Measurements from ENCODE around the gene ST6GALNAC4. TPM values are rescaled to one million over a fixed set of nuclear protein-coding genes. Genes with fewer than 3 reads are reported as not detected.

ST6GALNAC4 gene
- total RNA-seq, 4 donors from 2014 or later, result 20.3 to 44.8 (median 35.9) TPM

DNA sequence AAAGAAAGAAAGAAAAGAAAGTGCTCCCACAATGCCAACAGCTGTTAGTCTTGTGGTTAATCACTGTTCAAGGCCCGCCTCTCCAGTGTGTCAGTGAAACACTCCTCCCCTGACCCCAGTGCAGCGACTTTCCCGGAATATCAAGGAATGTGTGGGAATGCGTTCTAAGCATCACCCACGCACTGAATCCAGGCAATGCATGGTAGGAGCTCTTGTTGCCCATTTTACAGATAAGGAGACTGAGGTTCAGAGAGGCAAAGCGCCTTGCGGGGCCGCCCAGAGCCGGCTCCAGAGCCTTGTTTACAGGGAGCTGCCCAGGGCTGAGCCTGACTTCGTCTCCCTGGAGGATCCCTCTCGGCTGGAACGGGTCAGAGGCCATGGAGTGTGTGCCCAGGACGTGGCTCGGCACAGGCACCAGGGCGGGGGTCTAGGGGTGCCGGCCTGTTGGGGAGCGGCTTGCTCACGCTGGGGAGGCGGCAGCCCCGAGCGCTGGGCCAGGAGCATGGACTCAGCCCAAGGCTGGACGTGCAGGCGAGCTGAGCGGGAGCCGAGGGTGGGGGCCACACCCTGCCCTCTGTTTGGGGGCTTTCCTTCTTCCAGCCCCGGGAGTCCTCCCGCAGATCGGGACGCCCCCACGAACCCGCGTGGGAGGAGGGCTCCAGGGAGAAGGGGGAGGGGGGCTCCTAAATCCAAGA is 18.3 kb downstream of the ST6GALNAC4 start:
- Histone ChIP-seq H3K9me3 (peaks cover 0 to 2% (median 0%) of the 10 kb centered on the region in 4 donors), H3K27me3 (no peaks in the 10 kb centered on the region), H3K36me3 (peaks cover 26 to 32% (median 30%) of the 10 kb centered on the region in 4 donors), H3K4me3 (peak overlapping the region; percentile 97 to 99 (median 98)), H3K4me1 (peaks cover 33 to 57% (median 54%) of the 10 kb centered on the region in 4 donors), H3K27ac (replicated peaks in 1 of 4) (peak overlapping the region; percentile 94 to 99 (median 96))
- WGBS, result 25% methylated on average over 5 of the region's 32 CpGs
- intact Hi-C loops (cut with DNase I), result no loop called here
- TF ChIP-seq POLR2AphosphoS5 (IDR thresholded peaks at IDR 0.05), result peak in 1 of 2 donors; percentile 69
- no peak for TF ChIP-seq CTCF (IDR thresholded peaks at IDR 0.05)
- no peak for TF ChIP-seq POLR2A (IDR thresholded peaks at IDR 0.05; ENCODE audit: low read depth)
- no peak for TF ChIP-seq EP300 (IDR thresholded peaks at IDR 0.05)
- DNase-seq (ENCODE audit: extremely low spot score), result no peak

GRCh38 chr9:127897193-127897692 is 19.6 kb downstream of the ST6GALNAC4 start:
- 45% methylated on average over 2 of the region's 19 CpGs for WGBS
- Histone ChIP-seq H3K36me3 (peaks cover 38 to 45% (median 42%) of the 10 kb centered on the region in 4 donors), H3K9me3 (peaks cover 0 to 12% (median 5%) of the 10 kb centered on the region in 4 donors), H3K27ac (replicated peaks in 1 of 4) (peak overlapping the region; percentile 94 to 99 (median 96)), H3K27me3 (no peaks in the 10 kb centered on the region), H3K4me1 (peaks cover 30 to 50% (median 48%) of the 10 kb centered on the region in 4 donors), H3K4me3 (peak overlapping the region; percentile 97 to 99 (median 98))
- TF ChIP-seq CTCF (IDR thresholded peaks at IDR 0.05), result no peak
- peak in 1 of 2 donors; percentile 57 for TF ChIP-seq POLR2AphosphoS5 (IDR thresholded peaks at IDR 0.05)
- no peak for TF ChIP-seq POLR2A (IDR thresholded peaks at IDR 0.05; ENCODE audit: low read depth)
- DNase-seq (ENCODE audit: extremely low spot score), result peak; percentile 99
- intact Hi-C loops (cut with DNase I), result no loop called here

GRCh38 chr9:127896395-127897192 is 20.2 kb downstream of the ST6GALNAC4 start:
- intact Hi-C loops (cut with DNase I), result no loop called here
- Histone ChIP-seq H3K4me3 (peak overlapping the region; percentile 97 to 99 (median 98)), H3K9me3 (peaks cover 0 to 12% (median 5%) of the 10 kb centered on the region in 4 donors), H3K4me1 (peaks cover 30 to 50% (median 48%) of the 10 kb centered on the region in 4 donors), H3K27me3 (no peaks in the 10 kb centered on the region), H3K36me3 (peaks cover 38 to 51% (median 45%) of the 10 kb centered on the region in 4 donors), H3K27ac (replicated peaks in 1 of 4) (peak overlapping the region; percentile 94 to 99 (median 96))
- 66% methylated on average over 16 of the region's 16 CpGs for WGBS
- TF ChIP-seq POLR2A (IDR thresholded peaks at IDR 0.05; ENCODE audit: low read depth) (no peak), EP300 (IDR thresholded peaks at IDR 0.05) (no peak), POLR2AphosphoS5 (IDR thresholded peaks at IDR 0.05) (no peak), CTCF (IDR thresholded peaks at IDR 0.05) (no peak)
- no peak for DNase-seq (ENCODE audit: extremely low spot score)

GRCh38 chr9:127895811-127896210 is 21.0 kb downstream of the ST6GALNAC4 start:
- 92% methylated on average over 8 of the region's 8 CpGs for WGBS
- intact Hi-C loops (cut with DNase I), result no loop called here

More at GRCh38 chr9:127895811-127896210, 21.0 kb downstream of the ST6GALNAC4 start:
- no peaks in the 10 kb centered on the region for H3K27me3 ChIP-seq
- peaks cover 0 to 12% (median 5%) of the 10 kb centered on the region in 4 donors for H3K9me3 ChIP-seq
- H3K4me1 ChIP-seq, result peaks cover 30 to 45% (median 42%) of the 10 kb centered on the region in 4 donors
- peak overlapping the region in 2 of 4 donors; percentile 96 to 99 for H3K27ac ChIP-seq (replicated peaks in 1 of 4)
- H3K4me3 ChIP-seq, result peak overlapping the region in 1 of 4 donors; percentile 98
- TF ChIP-seq POLR2A (IDR thresholded peaks at IDR 0.05; ENCODE audit: low read depth) (no peak), EP300 (IDR thresholded peaks at IDR 0.05) (no peak), CTCF (IDR thresholded peaks at IDR 0.05) (no peak), POLR2AphosphoS5 (IDR thresholded peaks at IDR 0.05) (no peak)
- no peak for DNase-seq (ENCODE audit: extremely low spot score)
- peaks cover 41 to 59% (median 51%) of the 10 kb centered on the region in 4 donors for H3K36me3 ChIP-seq

Measured in esophagus muscularis mucosa (tissue), 4 donors.